ENCODE measurements around the gene SETD5. TPM values are rescaled to one million over a fixed set of nuclear protein-coding genes. Genes with fewer than 3 reads are reported as not detected.

Gene SETD5
- total and polyA plus RNA-seq, 2 of the 8 experiments (the other 6 are each of a cell fraction or from before 2014, with no cell fraction given): 108 to 234 TPM

Other genes starting within 250 kb of the SETD5 start
- 9.4 and 11.4 TPM in 2 replicates for gene SRGAP3, start 148.0 kb upstream of the SETD5 start, total RNA-seq (2021; fragmentation: NEBNext Ultra II Directional; extraction: Animal tissue kit (Norgen Biotek cat#: 25700))
- gene SRGAP3, start 148.0 kb upstream of the SETD5 start, polyA plus RNA-seq (2011; rRNA removed): 5.8 and 7.1 TPM in 2 replicates
- gene THUMPD3, start 34.6 kb upstream of the SETD5 start, total RNA-seq (2021; fragmentation: NEBNext Ultra II Directional; extraction: Animal tissue kit (Norgen Biotek cat#: 25700)): 62.6 and 68.9 TPM in 2 replicates
- 16.4 and 26.7 TPM in 2 replicates for gene THUMPD3, start 34.6 kb upstream of the SETD5 start, polyA plus RNA-seq (2011; rRNA removed)
- 16.9 and 20.9 TPM in 2 replicates for gene LHFPL4, start 156.2 kb downstream of the SETD5 start, total RNA-seq (2021; fragmentation: NEBNext Ultra II Directional; extraction: Animal tissue kit (Norgen Biotek cat#: 25700))
- gene LHFPL4, start 156.2 kb downstream of the SETD5 start, polyA plus RNA-seq (2011; rRNA removed): 5.0 and 5.5 TPM in 2 replicates

Data from H1 (cell line).